ENCODE data around the gene CNTN2. TPM values are rescaled to one million over a fixed set of nuclear protein-coding genes. Genes with fewer than 3 reads are reported as not detected.

The CNTN2 gene
- total RNA-seq, 2 donors from 2014 or later, result 0.13 TPM; not detected in 1

DNA sequence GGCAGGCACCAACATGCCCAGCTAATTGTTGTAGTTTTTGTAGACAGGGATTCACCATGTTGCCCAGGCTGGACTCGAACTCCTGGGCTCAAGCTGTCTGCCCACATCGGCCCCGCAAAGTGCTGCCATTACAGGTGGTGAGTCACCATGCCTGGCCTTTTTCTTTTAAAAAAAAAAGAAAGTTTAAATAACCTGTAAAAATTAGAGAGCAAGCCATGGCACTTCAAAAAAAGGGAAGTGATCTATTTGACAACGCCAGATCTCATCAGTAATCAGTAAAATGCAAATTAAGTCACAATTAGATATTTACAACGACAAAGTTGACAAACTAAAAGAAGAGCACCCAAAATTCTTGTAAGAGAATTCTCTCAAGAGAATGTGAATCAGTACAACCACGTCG, 81.7 kb downstream of the CNTN2 start:
- Mint-ChIP-seq H3K4me3 (no peak overlapping the region), H3K27me3 (ENCODE audit: insufficient read depth) (no peaks in the 10 kb centered on the region), H3K27ac (no peak overlapping the region), H3K36me3 (ENCODE audit: low read depth) (no peaks in the 10 kb centered on the region), H3K4me1 (peaks cover 12% of the 10 kb centered on the region), H3K9me3 (no peaks in the 10 kb centered on the region)
- no peaks in the 10 kb centered on the region for H3K27me3 ChIP-seq (ENCODE audit: control insufficient read depth, insufficient read depth, low read length, poor library complexity, severe bottlenecking)
- DNase-seq, result no peak
- no peak overlapping the region for H3K4me3 ChIP-seq (ENCODE audit: low read length)
- no peaks in the 10 kb centered on the region for H3K4me1 ChIP-seq (ENCODE audit: control insufficient read depth, insufficient read depth, low read length)
- TF ChIP-seq, protein P1, sequence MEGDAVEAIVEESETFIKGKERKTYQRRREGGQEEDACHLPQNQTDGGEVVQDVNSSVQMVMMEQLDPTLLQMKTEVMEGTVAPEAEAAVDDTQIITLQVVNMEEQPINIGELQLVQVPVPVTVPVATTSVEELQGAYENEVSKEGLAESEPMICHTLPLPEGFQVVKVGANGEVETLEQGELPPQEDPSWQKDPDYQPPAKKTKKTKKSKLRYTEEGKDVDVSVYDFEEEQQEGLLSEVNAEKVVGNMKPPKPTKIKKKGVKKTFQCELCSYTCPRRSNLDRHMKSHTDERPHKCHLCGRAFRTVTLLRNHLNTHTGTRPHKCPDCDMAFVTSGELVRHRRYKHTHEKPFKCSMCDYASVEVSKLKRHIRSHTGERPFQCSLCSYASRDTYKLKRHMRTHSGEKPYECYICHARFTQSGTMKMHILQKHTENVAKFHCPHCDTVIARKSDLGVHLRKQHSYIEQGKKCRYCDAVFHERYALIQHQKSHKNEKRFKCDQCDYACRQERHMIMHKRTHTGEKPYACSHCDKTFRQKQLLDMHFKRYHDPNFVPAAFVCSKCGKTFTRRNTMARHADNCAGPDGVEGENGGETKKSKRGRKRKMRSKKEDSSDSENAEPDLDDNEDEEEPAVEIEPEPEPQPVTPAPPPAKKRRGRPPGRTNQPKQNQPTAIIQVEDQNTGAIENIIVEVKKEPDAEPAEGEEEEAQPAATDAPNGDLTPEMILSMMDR (conservative IDR thresholded peaks at IDR 0.05), result no peak
- no peak overlapping the region for H3K9ac ChIP-seq (ENCODE audit: extremely low read depth, low read length, poor library complexity, severe bottlenecking)
- 92 to 100% methylated on average over 1 to 6 of the region's 7 CpGs for WGBS, 2 experiments (ENCODE audit: insufficient coverage in 1 of 2, insufficient read length in 1 of 2)
- no peaks in the 10 kb centered on the region for H3K36me3 ChIP-seq (ENCODE audit: control insufficient read depth, insufficient read depth, low read length)
- no peaks in the 10 kb centered on the region for H3K9me3 ChIP-seq (ENCODE audit: control insufficient read depth, low read length)
- H3K27ac ChIP-seq (ENCODE audit: low read depth, low read length), result no peak overlapping the region

DNA sequence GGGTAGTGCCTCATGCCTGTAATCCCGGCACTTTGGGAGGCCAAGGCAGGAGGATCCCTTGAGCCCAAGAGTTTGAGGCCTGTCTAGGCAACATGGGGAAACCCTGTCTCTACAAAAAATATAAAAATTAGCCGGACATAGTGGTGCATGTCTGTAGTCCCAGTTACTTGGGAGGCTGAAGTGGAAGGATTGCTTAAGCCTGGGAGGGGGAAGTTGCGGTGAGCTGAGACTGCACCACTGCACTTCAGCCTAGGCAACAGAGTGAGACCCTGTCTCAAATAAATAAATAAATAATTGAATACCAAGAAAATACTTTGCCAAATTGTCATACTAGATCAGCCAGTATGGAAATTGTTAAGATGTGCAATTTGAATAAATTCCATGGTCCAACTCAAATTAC, 84.6 kb downstream of the CNTN2 start:
- Mint-ChIP-seq H3K9me3 (no peaks in the 10 kb centered on the region), H3K27ac (no peak overlapping the region), H3K36me3 (ENCODE audit: low read depth) (no peaks in the 10 kb centered on the region), H3K4me3 (no peak overlapping the region), H3K27me3 (ENCODE audit: insufficient read depth) (no peaks in the 10 kb centered on the region), H3K4me1 (peaks cover 3% of the 10 kb centered on the region)
- no peak overlapping the region for H3K4me3 ChIP-seq (ENCODE audit: low read length)
- 57 to 93% methylated on average over 1 to 3 of the region's 3 CpGs for WGBS, 2 experiments (ENCODE audit: insufficient coverage in 1 of 2, insufficient read length in 1 of 2)
- no peak overlapping the region for H3K9ac ChIP-seq (ENCODE audit: extremely low read depth, low read length, poor library complexity, severe bottlenecking)
- H3K4me1 ChIP-seq (ENCODE audit: control insufficient read depth, insufficient read depth, low read length), result no peaks in the 10 kb centered on the region
- H3K27ac ChIP-seq (ENCODE audit: low read depth, low read length), result no peak overlapping the region
- TF ChIP-seq, protein P1 (conservative IDR thresholded peaks at IDR 0.05), result no peak
- no peaks in the 10 kb centered on the region for H3K36me3 ChIP-seq (ENCODE audit: control insufficient read depth, insufficient read depth, low read length)
- DNase-seq, result no peak
- no peaks in the 10 kb centered on the region for H3K9me3 ChIP-seq (ENCODE audit: control insufficient read depth, low read length)
- no peaks in the 10 kb centered on the region for H3K27me3 ChIP-seq (ENCODE audit: control insufficient read depth, insufficient read depth, low read length, poor library complexity, severe bottlenecking)

Other genes starting within 250 kb of the CNTN2 start
- 10 to 100 TPM; 27.7 to 45.9 TPM for gene NFASC, start 172.3 kb upstream of the CNTN2 start, total RNA-seq
- gene TMEM81, start 41.2 kb downstream of the CNTN2 start, total RNA-seq, result 1 to 10 TPM; 4.9 to 6.2 TPM
- 10 to 100 TPM; 17.8 to 23.6 TPM for gene RBBP5, start 78.8 kb downstream of the CNTN2 start, total RNA-seq
- 10 to 100 TPM in 1 of 2 donors, 1 to 10 TPM in 1; 9.8 to 11.0 TPM for gene DSTYK, start 168.5 kb downstream of the CNTN2 start, total RNA-seq
- 1 to 10 TPM; 5.2 to 5.8 TPM for gene TMCC2, start 184.7 kb downstream of the CNTN2 start, total RNA-seq

Measured in endodermal cell (in vitro differentiated cells).